KBM-7 (cell line): Measurements from ENCODE around the gene CPEB3.
"Not testable (repeated sequence)": the region's sequence is repeated elsewhere in the genome, so short reads cannot be mapped to it uniquely, and the experiment has no call there.

Source experiments
- DNase-seq: peaks from one replicate; pipeline ENCODE4 v3.0.0-alpha.2; 2015
- in situ Hi-C: fragments of 300-500 bp; cut with MboI; formaldehyde crosslinking; loops from 2 replicates; pipeline ENCODE4 v1.14.3; 2020; ENCODE audit warnings: low sequenced_read_pairs, low pct_unique_long_range_greater_than_20kb, mixed read lengths

CPEB3 gene

GRCh38 chr10:92222603-92223262 is 68.1 kb downstream of the CPEB3 start:
- DNase-seq = no peak

GRCh38 chr10:92219559-92219958 is 71.3 kb downstream of the CPEB3 start:
- in situ Hi-C loops = no loop called here
- no peak for DNase-seq

More at GRCh38 chr10:92222603-92223262, 68.1 kb downstream of the CPEB3 start:
- in situ Hi-C loops = no loop called here

GRCh38 chr10:92218569-92218968 is 72.3 kb downstream of the CPEB3 start:
- no peak for DNase-seq
- in situ Hi-C loops = no loop called here

GRCh38 chr10:92216608-92217007 is 74.3 kb downstream of the CPEB3 start:
- DNase-seq = not testable (repeated sequence)

GRCh38 chr10:92215222-92215621 is 75.7 kb downstream of the CPEB3 start:
- DNase-seq, in situ Hi-C loops: not testable (repeated sequence)

More at GRCh38 chr10:92216608-92217007, 74.3 kb downstream of the CPEB3 start:
- in situ Hi-C loops = not testable (repeated sequence)

GRCh38 chr10:92213049-92213448 is 77.8 kb downstream of the CPEB3 start:
- in situ Hi-C loops = no loop called here
- DNase-seq = no peak

GRCh38 chr10:92208736-92209135 is 82.1 kb downstream of the CPEB3 start:
- in situ Hi-C loops = no loop called here
- no peak for DNase-seq

- DNase-seq = peak; percentile 44
- in situ Hi-C loops = no loop called here
Measured at GRCh38 chr10:92208157-92208720, 82.6 kb downstream of the CPEB3 start.

GRCh38 chr10:92207061-92207460 is 83.8 kb downstream of the CPEB3 start:
- in situ Hi-C loops = no loop called here
- no peak for DNase-seq

GRCh38 chr10:92203919-92204623 is 86.8 kb downstream of the CPEB3 start:
- in situ Hi-C loops = no loop called here

GRCh38 chr10:92202536-92202935 is 88.3 kb downstream of the CPEB3 start:
- in situ Hi-C loops = no loop called here
- DNase-seq = no peak

More at GRCh38 chr10:92203919-92204623, 86.8 kb downstream of the CPEB3 start:
- no peak for DNase-seq

- in situ Hi-C loops = no loop called here
- DNase-seq = no peak
Measured at GRCh38 chr10:92200564-92200963, 90.3 kb downstream of the CPEB3 start.

GRCh38 chr10:92187101-92187500 is 103.8 kb downstream of the CPEB3 start:
- in situ Hi-C loops = no loop called here
- DNase-seq = no peak

GRCh38 chr10:92184977-92185376 is 105.9 kb downstream of the CPEB3 start:
- in situ Hi-C loops = no loop called here
- no peak for DNase-seq

GRCh38 chr10:92183199-92183598 is 107.7 kb downstream of the CPEB3 start:
- DNase-seq = no peak
- in situ Hi-C loops = no loop called here

GRCh38 chr10:92181575-92181974 is 109.3 kb downstream of the CPEB3 start:
- in situ Hi-C loops = no loop called here
- peak; percentile 27 for DNase-seq

- in situ Hi-C loops = no loop called here
Measured at GRCh38 chr10:92180399-92180798, 110.5 kb downstream of the CPEB3 start.

GRCh38 chr10:92177546-92177945 is 113.3 kb downstream of the CPEB3 start:
- in situ Hi-C loops = no loop called here
- DNase-seq = no peak

More at GRCh38 chr10:92180399-92180798, 110.5 kb downstream of the CPEB3 start:
- no peak for DNase-seq

GRCh38 chr10:92175164-92175563 is 115.7 kb downstream of the CPEB3 start:
- in situ Hi-C loops = no loop called here

GRCh38 chr10:92173996-92174395 is 116.9 kb downstream of the CPEB3 start:
- in situ Hi-C loops = no loop called here
- no peak for DNase-seq

More at GRCh38 chr10:92175164-92175563, 115.7 kb downstream of the CPEB3 start:
- no peak for DNase-seq
